HG03045 (cell line): ENCODE measurements around the gene CD300LG.
"Not testable (repeated sequence)": the region's sequence is repeated elsewhere in the genome, so short reads cannot be mapped to it uniquely, and the experiment has no call there.

ENCODE experiments used
- ATAC-seq: cut with Tn5 transposase; IDR thresholded peaks from one replicate; pipeline ENCODE4 v1.9.1; 2021; ENCODE audit warnings: mild to moderate bottlenecking, moderate library complexity; ENCODE audit not compliant: unreplicated experiment

CD300LG gene

DNA sequence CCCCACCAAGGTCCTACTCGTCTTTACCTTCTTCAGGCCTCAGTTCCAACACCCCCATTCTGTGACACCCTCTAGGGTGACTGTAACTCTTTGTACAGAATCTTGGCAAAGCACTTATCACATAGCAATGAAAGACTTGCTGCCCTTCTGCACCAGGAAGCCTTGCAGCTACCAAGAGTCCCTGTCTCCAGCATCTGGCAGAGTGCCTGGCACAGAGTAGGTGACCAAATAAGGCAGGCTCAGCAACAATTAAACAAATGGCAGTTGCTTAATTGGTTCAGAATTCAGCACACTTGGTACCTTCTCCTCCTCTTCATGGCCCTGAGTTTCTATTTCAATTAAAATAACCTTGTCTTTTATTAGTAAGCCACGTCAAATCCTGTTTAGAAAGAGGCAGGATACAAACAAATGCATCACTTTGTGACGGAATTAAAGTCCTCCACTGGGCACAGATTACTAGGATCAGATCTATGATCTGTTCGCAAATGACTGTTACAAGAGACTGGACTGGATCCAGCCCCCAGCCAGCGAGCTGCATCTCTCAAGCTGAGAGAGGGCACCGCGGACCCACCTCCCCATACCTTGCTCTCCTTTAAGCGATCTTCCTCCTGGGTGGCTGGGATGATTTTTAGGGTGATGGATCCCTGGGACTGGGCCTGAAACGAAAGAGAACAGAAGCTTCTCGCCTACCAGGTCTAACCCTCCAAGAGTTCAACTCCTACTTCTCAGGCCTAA lies 23.5 kb upstream of the CD300LG start:
- ATAC-seq: no peak

DNA sequence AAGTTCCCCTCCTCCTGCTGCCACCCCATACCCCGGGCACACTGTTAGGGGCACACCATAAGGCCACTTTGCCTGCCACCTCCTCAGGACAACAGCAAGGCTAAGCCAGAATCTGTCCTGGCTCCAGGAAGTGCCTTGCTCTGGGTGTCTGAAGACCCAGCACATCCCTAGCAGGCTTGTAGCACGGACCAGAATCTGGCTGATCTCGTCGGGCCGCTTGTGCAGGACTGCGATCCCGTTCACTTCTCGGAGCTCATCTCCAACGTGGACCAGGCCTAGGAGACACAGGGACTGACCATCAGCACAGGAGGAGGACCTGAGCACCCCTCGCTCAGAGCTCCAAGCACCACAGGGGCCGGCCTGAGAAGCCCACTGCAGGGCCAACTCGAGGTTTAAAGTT lies 21.4 kb upstream of the CD300LG start:
- ATAC-seq: no peak

- ATAC-seq: no peak
Measured at GRCh38 chr17:43826206-43826605, 20.8 kb upstream of the CD300LG start.

GRCh38 chr17:43827596-43827995 lies 19.4 kb upstream of the CD300LG start:
- no peak for ATAC-seq

GRCh38 chr17:43829738-43830137 lies 17.2 kb upstream of the CD300LG start:
- no peak for ATAC-seq

GRCh38 chr17:43830510-43831140 lies 16.4 kb upstream of the CD300LG start:
- ATAC-seq: no peak

DNA sequence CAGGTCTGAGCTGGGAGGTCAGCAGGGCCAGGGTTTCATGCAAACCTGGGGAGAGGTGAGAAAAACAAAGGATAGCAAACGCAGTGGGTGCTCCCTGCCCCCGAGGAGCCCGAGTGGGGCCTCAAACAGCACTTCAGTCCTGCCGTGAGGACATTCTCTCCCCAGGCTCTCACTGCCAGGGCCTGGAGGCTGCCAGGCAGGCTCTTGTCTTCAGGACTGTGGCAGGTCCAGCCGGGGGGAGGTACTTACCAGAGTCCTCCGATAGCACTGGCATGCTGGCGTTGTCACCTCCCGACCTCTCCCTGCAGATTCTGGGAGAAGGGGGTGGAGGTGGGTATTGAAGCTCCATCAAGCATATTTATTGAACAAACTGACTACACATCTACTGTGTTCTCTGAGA lies 15.3 kb upstream of the CD300LG start:
- ATAC-seq: no peak

DNA sequence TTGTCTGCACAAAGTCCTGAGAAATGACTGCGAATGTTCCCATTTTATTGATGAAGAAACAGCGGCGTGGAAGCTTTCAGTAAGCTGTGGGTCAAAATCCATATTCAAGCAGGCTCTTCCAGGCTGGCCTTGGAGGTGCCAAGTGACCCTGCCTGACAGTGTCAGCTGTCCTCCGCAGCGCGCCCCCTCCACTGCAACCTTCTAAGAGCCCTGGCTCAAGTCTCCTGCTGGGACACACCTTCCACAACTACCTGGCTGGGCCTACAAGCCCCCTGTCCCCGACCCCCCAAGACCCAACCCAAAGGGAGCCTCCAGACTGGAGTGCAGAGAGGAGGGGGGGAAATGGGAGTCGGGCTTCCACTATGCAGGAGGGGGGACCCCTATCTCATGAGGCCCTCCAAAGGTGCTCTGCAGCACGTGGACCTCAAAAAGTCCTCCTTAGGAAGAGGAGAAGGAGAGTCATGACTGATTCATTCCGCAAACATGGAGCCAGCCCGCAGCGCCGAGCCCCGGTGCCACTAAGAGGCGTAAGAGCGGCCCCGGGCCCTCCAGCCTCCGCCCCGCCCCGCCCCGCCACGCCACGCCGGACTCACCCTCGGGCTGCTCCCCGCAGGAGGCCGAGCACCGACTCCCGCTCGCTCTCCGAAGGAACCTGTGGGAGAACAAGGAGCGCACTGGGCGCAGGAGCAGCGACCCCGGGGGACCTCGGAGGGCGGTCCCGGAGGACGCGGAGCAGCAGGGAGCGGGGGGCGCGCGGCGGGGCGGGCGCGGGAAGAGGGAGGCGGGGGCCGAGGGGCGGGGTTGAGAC lies 14.6 kb upstream of the CD300LG start:
- no peak for ATAC-seq

DNA sequence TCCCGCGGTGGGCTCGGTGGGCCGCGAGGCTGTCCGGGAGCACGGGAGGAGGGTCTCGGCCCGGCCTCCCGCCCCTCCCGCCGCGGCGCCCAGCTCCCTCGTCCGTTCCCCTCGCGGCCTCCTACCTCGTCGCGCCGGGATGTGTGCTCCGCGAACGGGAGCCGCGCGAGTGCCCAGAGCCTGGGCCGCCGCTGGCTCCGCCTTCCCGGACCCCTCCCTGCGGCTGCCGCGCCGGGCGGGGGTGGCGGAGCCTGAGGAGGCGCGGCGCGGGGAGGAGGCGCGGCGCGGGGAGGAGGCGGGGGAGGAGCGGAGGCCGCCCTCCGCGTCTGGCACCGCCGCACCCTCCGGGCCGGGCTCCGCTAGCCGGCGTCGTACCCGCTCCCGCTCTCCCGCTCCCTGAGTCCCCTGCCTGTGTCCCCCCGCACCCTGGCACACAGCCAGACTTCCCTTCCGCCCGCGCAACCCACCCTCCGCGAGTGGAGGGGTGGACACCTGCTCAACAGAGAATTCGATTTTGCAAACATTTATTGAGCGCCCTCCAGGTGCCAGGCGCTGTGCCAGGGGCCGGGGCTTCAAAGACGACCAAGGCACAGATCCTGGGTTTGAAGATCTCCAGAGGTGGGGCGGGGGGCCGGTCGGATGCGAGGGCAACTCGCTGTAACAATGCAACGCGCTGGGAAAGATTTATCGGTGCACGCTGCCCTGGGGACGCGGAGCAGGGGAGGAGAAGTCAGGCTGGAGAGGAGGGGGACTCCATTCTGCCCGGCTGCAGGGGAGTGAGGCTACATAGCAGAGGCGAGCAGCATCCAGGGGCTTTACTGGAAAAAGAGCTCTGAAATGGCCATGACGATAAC lies 13.8 kb upstream of the CD300LG start, which contains the start of gene MPP3:
Gene MPP3, minus strand, starts transcription at position 171 of the 854 bp plus-strand sequence. CDS start 1,240 bp downstream, outside the sequence.
- no peak for ATAC-seq

GRCh38 chr17:43834106-43834505 lies 12.9 kb upstream of the CD300LG start:
- ATAC-seq: no peak

DNA sequence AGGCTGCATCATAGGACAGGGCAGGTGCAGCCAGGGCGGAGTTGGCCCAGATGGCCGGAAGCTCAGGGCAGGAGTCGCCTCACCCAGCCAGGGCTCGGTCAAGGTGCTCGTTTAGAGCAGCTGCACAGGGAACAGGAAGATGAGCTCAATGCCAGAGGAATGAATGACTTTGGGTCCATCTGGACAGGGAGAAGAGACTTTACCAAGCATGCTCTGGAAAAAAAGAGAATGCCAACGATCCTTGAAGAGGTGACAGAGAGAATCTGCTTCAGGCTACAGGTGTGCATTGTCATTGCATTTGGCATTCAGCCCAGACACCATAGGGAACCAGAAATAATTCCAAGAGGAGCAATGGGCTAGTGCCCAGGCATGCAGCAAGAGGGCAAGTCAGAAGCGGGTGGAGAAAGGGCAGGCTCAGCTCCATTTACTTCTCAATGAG lies 7.3 kb upstream of the CD300LG start:
- ATAC-seq: no peak

DNA sequence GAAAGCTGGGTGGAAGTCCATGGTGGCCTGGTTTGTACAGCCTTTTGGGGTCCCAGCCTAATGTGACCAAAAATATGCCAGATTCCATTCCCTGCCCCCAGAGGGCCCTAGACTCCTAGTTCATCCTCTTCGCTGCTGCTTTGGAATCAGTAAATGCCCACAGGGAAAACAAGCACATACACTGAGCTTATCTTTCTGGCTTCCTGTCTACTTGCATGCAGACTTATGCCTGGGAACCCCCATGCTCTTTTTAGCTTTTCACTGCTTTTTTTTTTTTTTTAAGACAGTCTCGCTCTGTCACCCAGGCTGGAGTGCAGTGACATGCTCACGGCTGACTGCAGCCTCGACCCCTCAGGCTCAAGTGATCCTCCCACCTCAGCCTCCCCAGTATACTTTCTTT lies 6.2 kb upstream of the CD300LG start:
- no peak for ATAC-seq

DNA sequence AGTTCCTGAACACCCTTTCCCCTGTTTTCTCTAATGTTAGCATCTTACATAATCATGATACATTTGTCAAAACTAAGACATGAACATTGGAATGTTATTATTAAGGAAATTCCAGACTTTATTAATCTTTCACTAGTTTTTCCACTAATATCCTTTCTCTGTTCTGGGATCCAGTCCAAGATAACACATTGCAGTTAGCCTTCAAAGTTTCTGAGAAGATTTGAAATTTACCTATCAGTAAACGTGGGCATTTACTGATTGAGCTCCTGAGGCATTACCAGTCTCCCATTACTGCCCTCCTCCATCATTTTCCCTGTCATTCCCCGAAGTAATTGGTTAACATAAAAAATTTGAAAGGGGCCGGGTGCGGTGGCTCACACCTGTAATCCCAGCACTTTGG lies 5.7 kb upstream of the CD300LG start:
- no peak for ATAC-seq

DNA sequence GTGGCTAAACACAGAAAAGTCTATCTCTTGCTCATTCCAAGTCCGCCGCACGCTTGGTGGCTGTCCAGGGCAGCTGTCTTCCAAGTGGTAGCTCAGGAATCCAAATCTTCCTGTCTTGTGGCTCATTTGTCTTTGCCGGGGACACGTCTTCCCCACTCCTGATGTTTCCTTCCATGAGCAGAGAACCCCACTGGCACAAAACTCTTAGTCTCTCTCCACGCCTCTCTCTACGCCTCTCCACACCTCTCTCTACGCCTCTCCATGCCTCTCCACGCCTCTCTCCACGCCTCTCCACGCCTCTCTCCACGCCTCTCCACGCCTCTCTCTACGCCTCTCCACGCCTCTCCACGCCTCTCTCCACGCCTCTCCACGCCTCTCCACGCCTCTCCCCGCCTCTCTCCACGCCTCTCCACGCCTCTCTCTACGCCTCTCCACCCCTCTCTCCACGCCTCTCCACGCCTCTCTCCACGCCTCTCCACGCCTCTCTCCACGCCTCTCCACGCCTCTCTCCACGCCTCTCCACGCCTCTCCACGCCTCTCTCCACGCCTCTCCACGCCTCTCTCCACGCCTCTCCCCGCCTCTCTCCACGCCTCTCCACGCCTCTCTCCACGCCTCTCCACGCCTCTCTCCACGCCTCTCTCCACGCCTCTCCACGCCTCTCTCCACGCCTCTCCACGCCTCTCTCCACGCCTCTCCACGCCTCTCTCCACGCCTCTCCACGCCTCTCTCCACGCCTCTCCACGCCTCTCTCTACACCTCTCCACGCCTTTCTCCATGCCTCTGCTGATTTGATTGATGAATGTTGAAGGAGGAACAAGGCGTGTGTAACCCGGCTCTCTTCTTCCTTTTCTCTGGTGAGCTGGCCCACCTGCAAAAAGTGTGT lies 4.6 kb upstream of the CD300LG start:
- ATAC-seq: not testable (repeated sequence)

DNA sequence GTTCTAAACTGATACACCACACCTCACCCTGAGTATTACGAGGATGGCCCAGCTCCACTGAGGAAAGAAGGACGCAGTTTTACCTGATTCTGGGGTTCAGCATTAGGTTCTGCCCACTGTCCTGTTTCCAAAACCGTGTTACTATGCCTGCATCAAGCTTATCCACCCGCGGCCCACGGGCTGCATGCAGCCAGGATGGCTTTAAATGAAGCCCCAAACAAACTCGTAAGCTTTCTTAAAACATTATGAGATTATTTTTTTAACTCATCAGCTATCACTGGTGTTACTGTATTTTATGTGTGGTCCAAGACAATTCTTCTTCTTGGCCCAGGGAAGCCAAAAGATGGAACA lies 4.0 kb upstream of the CD300LG start:
- ATAC-seq: no peak

DNA sequence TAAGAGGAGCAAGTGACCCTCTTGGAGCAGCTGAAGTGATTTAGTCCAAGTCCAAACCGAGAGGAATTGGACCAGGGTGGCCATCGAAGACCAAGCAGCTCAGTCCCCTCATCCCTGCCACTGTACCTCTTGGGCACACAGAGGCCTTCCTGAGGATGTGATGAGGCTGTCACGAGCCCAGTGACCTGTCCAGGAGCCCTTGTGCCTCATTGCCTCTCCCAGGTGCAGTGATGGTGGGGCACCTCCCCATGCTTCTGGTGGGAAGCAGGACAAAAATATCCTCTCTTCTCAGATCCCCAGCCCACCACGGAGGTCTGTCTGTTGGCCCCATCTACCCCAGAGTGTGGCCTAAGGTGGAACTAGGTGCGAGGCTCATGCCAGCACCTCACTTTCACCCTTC lies 2.7 kb upstream of the CD300LG start:
- ATAC-seq: no peak

DNA sequence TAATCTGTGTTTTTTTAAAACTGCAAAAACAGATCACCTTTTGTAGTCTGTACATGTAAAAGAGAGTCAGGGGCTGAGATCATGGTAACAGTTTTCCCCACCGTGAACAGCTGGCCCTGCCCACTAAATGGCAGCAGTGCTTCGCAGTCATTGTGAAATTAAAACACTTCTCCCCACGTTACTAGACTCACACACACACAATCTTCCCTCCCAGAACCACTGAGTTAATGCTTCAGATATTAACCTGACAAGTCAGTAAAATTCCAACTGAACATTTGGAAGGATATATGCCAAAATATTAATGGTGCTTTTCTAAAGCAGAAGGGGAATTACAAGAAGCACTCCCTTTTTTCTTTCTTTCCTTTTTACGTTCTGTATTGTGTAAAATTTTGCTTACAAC lies 1.2 kb upstream of the CD300LG start:
- no peak for ATAC-seq

DNA sequence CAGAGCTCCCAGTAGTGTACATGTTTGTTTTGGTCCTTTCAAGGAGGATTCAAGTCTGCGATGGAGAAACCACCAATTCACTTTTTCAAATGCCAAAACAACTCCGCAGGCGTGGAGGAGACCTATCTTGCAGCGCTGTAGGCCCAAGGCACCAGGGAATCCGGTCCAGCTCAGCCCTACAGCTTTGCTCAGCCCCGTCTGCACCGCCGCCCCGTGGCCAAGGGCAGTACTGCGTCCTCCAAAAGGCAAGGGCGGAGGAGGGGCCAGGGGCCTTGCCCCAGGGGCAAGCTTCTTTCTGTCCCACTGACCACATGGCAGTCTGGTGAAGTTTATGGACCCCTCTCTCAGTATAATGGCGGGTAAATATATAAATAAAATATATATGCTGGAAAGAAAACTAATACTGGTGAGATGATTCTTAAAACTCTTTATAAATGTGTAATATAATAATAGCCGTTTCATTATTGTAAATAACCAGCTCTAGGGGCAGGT lies 709 bp upstream of the CD300LG start:
- no peak for ATAC-seq

DNA sequence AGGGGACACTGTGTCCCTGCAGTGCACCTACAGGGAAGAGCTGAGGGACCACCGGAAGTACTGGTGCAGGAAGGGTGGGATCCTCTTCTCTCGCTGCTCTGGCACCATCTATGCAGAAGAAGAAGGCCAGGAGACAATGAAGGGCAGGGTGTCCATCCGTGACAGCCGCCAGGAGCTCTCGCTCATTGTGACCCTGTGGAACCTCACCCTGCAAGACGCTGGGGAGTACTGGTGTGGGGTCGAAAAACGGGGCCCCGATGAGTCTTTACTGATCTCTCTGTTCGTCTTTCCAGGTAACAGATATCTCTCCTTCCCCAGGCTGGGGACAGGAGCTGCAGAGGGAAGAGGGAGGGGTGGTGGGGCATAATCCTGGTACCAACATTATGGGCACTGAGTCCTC lies 1.6 kb downstream of the CD300LG start:
- ATAC-seq: no peak

- ATAC-seq: no peak
Measured at GRCh38 chr17:43849116-43849515, 2.1 kb downstream of the CD300LG start.
